Right atrium auricular region (tissue), 2 donors: ENCODE results near the gene KRTAP19-1. TPM values are rescaled to one million over a fixed set of nuclear protein-coding genes. Genes with fewer than 3 reads are reported as not detected.

ENCODE experiments used
- DNase-seq: peaks from one replicate; pipeline ENCODE4 v3.0.0-alpha.2; 2019; ENCODE audit warnings: low spot score
- H3K27ac ChIP-seq, 2 donors: fragments of 200-600 bp; sonication (generic); 1 replicate in 1 of 2; 2 replicates in 1 of 2; pipeline ENCODE4 v1.5.1; 2016 to 2019
- H3K27me3 ChIP-seq, 2 donors: fragments of 200-600 bp; sonication (generic); one replicate each; pipeline versions ENCODE4 v1.5.1 to v1.6.0; 2017 to 2019
- H3K36me3 ChIP-seq: fragments of 200-600 bp; sonication (generic); one replicate; pipeline ENCODE4 v1.5.1; 2016
- H3K4me1 ChIP-seq, 2 donors: fragments of 200-600 bp; sonication (generic); one replicate each; pipeline versions ENCODE4 v1.5.1 to v1.6.0; 2017 to 2019
- H3K4me3 ChIP-seq, 2 donors: fragments of 200-600 bp; sonication (generic); 1 replicate in 1 of 2; 2 replicates in 1 of 2; pipeline ENCODE4 v1.5.1; 2017 to 2019; ENCODE audit warnings: mild to moderate bottlenecking in 1 of 2, moderate library complexity in 1 of 2
- H3K9me3 ChIP-seq, 2 donors: fragments of 200-600 bp; sonication (generic); one replicate each; pipeline ENCODE4 v1.5.1; 2019
- CTCF ChIP-seq, 2 donors: fragments of 200-600 bp; sonication (generic); IDR thresholded peaks; one replicate each; pipeline ENCODE4 v1.5.1; 2019; ENCODE audit warnings: antibody characterized with exemption in 2 of 2
- total RNA-seq, 2 donors: library from RNA; depleted of rRNA; stranded (reverse); fragments of >200 nt; gene quantifications; one replicate each; pipeline ENCODE4 v1.1.0, GENCODE V29; 2016

Gene KRTAP19-1
- total RNA-seq, 2 donors from 2014 or later = not detected

GRCh38 chr21:30491963-30492428, 11.8 kb upstream of the KRTAP19-1 start, which contains the start of gene KRTAP19-3:
TSS of gene KRTAP19-3 (minus strand) at chr21:30492013. CDS start at chr21:30491957, 56 bp downstream.
- Histone ChIP-seq H3K27ac (no peak within 1 kb of the TSS), H3K4me1 (no peaks in the 10 kb centered on the region), H3K36me3 (no peaks in the 10 kb centered on the region), H3K9me3 (no peaks in the 10 kb centered on the region), H3K27me3 (no peaks in the 10 kb centered on the region), H3K4me3 (no peak within 1 kb of the TSS)
- no peak for DNase-seq
- TF ChIP-seq CTCF (IDR thresholded peaks at IDR 0.05) = no peak

- TF ChIP-seq CTCF (IDR thresholded peaks at IDR 0.05) = no peak
- Histone ChIP-seq H3K27ac (no peak within 1 kb of the TSS), H3K4me3 (no peak within 1 kb of the TSS), H3K36me3 (no peaks in the 10 kb centered on the region), H3K9me3 (no peaks in the 10 kb centered on the region), H3K4me1 (peaks cover 0 to 2% of the 10 kb centered on the region in 2 donors), H3K27me3 (no peaks in the 10 kb centered on the region)
- no peak for DNase-seq
These were observed 7.2 kb upstream of the KRTAP19-1 start, which contains the start of gene KRTAP19-2 for GRCh38 chr21:30487336-30487735. TSS of gene KRTAP19-2 (minus strand) at chr21:30487436. CDS start at chr21:30487348, 88 bp downstream.

GRCh38 chr21:30486180-30486579, 6.0 kb upstream of the KRTAP19-1 start:
- TF ChIP-seq CTCF (IDR thresholded peaks at IDR 0.05) = no peak

GRCh38 chr21:30482130-30482529, 2.0 kb upstream of the KRTAP19-1 start:
- H3K36me3 ChIP-seq = no peaks in the 10 kb centered on the region
- no peak for TF ChIP-seq CTCF (IDR thresholded peaks at IDR 0.05)
- no peak overlapping the region for H3K27ac ChIP-seq

More at GRCh38 chr21:30486180-30486579, 6.0 kb upstream of the KRTAP19-1 start:
- Histone ChIP-seq H3K4me1 (peaks cover 0 to 3% of the 10 kb centered on the region in 2 donors), H3K27me3 (no peaks in the 10 kb centered on the region), H3K36me3 (no peaks in the 10 kb centered on the region), H3K9me3 (no peaks in the 10 kb centered on the region), H3K4me3 (no peak overlapping the region), H3K27ac (no peak overlapping the region)
- DNase-seq = no peak

GRCh38 chr21:30479259-30479658, 908 bp downstream of the KRTAP19-1 start:
- TF ChIP-seq CTCF (IDR thresholded peaks at IDR 0.05) = no peak
- DNase-seq = no peak
- H3K36me3 ChIP-seq = no peaks in the 10 kb centered on the region
- H3K4me3 ChIP-seq = no peak overlapping the region
- no peaks in the 10 kb centered on the region for H3K9me3 ChIP-seq
- H3K27ac ChIP-seq = no peak overlapping the region
- H3K27me3 ChIP-seq = no peaks in the 10 kb centered on the region
- peaks cover 0 to 3% of the 10 kb centered on the region in 2 donors for H3K4me1 ChIP-seq

More at GRCh38 chr21:30482130-30482529, 2.0 kb upstream of the KRTAP19-1 start:
- Histone ChIP-seq H3K27me3 (no peaks in the 10 kb centered on the region), H3K4me3 (no peak overlapping the region), H3K4me1 (peaks cover 0 to 3% of the 10 kb centered on the region in 2 donors), H3K9me3 (no peaks in the 10 kb centered on the region)
- DNase-seq = no peak

GRCh38 chr21:30478004-30478403, 2.2 kb downstream of the KRTAP19-1 start:
- no peaks in the 10 kb centered on the region for H3K9me3 ChIP-seq
- no peak for TF ChIP-seq CTCF (IDR thresholded peaks at IDR 0.05)
- H3K27me3 ChIP-seq = no peaks in the 10 kb centered on the region
- DNase-seq = no peak
- H3K4me3 ChIP-seq = no peak overlapping the region
- peaks cover 0 to 3% of the 10 kb centered on the region in 2 donors for H3K4me1 ChIP-seq
- H3K27ac ChIP-seq = no peak overlapping the region
- no peaks in the 10 kb centered on the region for H3K36me3 ChIP-seq
